Measurements from ENCODE around the gene CATSPER1.

- no peak for TF ChIP-seq POLR2AphosphoS5 (IDR thresholded peaks at IDR 0.05)
- TF ChIP-seq, protein P1, sequence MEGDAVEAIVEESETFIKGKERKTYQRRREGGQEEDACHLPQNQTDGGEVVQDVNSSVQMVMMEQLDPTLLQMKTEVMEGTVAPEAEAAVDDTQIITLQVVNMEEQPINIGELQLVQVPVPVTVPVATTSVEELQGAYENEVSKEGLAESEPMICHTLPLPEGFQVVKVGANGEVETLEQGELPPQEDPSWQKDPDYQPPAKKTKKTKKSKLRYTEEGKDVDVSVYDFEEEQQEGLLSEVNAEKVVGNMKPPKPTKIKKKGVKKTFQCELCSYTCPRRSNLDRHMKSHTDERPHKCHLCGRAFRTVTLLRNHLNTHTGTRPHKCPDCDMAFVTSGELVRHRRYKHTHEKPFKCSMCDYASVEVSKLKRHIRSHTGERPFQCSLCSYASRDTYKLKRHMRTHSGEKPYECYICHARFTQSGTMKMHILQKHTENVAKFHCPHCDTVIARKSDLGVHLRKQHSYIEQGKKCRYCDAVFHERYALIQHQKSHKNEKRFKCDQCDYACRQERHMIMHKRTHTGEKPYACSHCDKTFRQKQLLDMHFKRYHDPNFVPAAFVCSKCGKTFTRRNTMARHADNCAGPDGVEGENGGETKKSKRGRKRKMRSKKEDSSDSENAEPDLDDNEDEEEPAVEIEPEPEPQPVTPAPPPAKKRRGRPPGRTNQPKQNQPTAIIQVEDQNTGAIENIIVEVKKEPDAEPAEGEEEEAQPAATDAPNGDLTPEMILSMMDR (IDR thresholded peaks at IDR 0.05): no peak
- no peak for TF ChIP-seq POLR2A (IDR thresholded peaks at IDR 0.05; ENCODE audit: low read depth)
- no peak for TF ChIP-seq EP300 (IDR thresholded peaks at IDR 0.05)
These were observed 20.6 kb upstream of the CATSPER1 start for GRCh38 chr11:66046901-66047300.

Measured in esophagus muscularis mucosa (tissue), 4 donors.